ENCODE data around the gene CUEDC2.

GRCh38 chr10:102418622-102419268 lies 13.6 kb downstream of the CUEDC2 start, which contains the start of gene PSD:
- TF ChIP-seq CTCF (IDR thresholded peaks at IDR 0.05; ENCODE audit: insufficient read depth, low read length, poor library complexity, severe bottlenecking) (no peak), EZH2phosphoT487 (conservative IDR thresholded peaks at IDR 0.05; ENCODE audit: low read length) (no peak)
